ENCODE data around the gene UNC45A.

Gene UNC45A, protein sequence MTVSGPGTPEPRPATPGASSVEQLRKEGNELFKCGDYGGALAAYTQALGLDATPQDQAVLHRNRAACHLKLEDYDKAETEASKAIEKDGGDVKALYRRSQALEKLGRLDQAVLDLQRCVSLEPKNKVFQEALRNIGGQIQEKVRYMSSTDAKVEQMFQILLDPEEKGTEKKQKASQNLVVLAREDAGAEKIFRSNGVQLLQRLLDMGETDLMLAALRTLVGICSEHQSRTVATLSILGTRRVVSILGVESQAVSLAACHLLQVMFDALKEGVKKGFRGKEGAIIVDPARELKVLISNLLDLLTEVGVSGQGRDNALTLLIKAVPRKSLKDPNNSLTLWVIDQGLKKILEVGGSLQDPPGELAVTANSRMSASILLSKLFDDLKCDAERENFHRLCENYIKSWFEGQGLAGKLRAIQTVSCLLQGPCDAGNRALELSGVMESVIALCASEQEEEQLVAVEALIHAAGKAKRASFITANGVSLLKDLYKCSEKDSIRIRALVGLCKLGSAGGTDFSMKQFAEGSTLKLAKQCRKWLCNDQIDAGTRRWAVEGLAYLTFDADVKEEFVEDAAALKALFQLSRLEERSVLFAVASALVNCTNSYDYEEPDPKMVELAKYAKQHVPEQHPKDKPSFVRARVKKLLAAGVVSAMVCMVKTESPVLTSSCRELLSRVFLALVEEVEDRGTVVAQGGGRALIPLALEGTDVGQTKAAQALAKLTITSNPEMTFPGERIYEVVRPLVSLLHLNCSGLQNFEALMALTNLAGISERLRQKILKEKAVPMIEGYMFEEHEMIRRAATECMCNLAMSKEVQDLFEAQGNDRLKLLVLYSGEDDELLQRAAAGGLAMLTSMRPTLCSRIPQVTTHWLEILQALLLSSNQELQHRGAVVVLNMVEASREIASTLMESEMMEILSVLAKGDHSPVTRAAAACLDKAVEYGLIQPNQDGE

DNA sequence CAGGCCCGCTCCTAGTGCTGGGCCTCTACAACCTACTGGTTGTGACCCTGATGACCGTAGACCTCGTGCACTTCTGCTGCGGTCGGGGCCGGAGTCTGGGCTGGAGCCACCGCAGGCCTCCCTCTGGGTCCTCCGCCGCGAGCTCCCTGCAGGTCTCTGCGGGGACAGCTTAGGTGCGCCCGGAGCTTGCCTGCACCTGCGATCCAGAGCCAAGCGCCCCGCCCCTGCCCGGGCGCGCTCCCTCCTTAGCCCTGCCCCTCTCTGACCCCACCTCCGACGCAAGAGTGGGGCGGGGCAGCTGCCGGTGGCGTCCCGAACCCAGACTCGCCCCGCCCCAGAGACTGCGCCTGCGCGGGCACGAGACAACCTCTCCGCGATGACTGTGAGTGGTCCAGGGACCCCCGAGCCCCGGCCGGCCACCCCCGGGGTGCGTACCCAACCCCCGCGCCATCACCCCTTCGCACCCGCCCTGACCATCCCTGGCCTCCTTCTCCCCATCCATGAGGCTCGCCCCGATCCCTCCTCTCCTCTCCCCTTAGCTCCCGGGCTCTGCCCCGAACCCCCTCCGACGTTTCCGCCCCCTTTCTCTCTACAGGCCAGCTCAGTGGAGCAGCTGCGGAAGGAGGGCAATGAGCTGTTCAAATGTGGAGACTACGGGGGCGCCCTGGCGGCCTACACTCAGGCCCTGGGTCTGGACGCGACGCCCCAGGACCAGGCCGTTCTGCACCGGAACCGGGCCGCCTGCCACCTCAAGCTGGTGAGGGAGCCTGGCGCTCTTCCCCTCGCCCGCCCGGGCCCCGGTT, at the start of gene UNC45A:
TSS of gene UNC45A (plus strand) at position 337 of the 803 bp plus-strand sequence. CDS start at position 377, 40 bp downstream.
- H3K27ac ChIP-seq, result peak within 1 kb of the TSS; percentile 71
- no peak for TF ChIP-seq ZFX (IDR thresholded peaks at IDR 0.05; ENCODE audit: borderline replicate concordance)
- TF ChIP-seq, protein P1, sequence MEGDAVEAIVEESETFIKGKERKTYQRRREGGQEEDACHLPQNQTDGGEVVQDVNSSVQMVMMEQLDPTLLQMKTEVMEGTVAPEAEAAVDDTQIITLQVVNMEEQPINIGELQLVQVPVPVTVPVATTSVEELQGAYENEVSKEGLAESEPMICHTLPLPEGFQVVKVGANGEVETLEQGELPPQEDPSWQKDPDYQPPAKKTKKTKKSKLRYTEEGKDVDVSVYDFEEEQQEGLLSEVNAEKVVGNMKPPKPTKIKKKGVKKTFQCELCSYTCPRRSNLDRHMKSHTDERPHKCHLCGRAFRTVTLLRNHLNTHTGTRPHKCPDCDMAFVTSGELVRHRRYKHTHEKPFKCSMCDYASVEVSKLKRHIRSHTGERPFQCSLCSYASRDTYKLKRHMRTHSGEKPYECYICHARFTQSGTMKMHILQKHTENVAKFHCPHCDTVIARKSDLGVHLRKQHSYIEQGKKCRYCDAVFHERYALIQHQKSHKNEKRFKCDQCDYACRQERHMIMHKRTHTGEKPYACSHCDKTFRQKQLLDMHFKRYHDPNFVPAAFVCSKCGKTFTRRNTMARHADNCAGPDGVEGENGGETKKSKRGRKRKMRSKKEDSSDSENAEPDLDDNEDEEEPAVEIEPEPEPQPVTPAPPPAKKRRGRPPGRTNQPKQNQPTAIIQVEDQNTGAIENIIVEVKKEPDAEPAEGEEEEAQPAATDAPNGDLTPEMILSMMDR (IDR thresholded peaks at IDR 0.05), result no peak

DNA sequence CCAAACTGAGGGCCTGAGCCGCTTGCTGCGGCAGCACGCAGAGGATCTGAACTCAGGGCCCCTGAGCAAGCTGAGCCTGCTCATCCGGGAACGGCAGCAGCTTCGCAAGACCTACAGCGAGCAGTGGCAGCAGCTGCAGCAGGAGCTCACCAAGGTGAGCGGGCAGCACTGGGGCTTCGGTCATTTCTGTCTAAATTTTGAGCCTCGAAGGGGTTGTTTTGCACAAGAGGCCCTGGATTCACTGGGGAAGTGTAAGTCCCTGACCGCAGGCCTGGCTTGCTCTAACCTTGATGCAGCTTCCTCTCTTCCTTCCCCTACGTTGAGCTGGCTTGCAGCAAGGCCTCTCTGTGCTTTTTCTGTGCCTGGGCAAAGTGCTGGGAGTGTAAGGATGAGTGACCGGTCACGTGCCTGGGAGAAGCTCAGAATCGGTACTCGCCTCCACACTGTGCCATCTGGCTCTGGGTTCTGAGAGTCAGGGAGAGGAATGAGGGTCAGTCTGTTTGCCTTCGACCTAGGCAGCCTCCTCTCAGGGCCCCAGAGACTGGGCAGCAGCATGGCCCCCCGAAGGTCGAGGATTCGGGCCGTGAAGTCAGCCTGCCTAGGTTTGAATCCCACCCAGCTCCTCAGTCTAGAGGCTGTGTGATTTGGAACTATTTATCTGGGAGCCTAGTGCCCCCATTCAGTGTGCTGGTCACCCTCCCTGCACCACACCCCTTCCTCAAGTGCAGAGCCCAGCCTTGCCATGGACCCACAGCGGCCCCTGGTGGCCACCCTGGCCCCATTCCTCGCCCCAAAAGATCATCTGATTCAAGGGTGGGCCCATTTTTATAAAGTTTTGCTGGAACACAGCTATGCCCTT, 49.4 kb upstream of the UNC45A start:
- TF ChIP-seq, protein P1 (IDR thresholded peaks at IDR 0.05), result peak; percentile 98
- no peak for TF ChIP-seq ZFX (IDR thresholded peaks at IDR 0.05; ENCODE audit: borderline replicate concordance)
- no peak overlapping the region for H3K27ac ChIP-seq

DNA sequence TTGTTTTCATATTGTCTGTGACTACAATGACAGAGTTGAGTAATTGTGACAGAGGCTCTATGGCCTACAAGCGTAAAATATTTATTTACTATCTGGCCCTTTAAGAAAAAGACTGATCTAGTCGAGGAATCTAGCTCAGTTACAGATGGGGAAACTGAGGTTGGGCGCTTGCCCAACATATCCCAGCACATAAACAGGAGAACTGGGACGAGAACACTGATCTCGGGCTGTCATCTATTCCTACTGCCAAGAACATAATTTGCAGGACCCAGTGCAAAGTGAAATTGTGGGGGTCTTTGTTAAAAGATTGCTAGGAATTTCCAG, 48.8 kb upstream of the UNC45A start:
- H3K27ac ChIP-seq, result no peak overlapping the region
- TF ChIP-seq, protein P1 (IDR thresholded peaks at IDR 0.05), result peak; percentile 32
- TF ChIP-seq ZFX (IDR thresholded peaks at IDR 0.05; ENCODE audit: borderline replicate concordance), result no peak

DNA sequence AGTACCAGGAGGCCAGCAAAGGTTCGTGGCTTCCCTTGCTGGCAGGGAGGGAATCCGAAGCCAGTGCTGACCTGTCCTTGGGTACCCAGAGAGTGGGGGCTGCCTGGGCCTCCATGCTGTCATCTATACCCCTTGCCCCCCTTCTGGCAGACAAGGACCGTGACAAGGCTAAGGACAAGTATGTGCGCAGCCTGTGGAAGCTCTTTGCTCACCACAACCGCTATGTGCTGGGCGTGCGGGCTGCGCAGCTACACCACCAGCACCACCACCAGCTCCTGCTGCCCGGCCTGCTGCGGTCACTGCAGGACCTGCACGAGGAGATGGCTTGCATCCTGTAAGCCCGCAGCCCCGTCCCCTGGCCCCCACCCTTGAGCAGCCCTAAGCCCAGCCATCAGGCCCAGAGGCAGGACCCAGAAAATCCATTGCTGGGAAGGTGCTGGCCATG, 48.0 kb upstream of the UNC45A start:
- no peak overlapping the region for H3K27ac ChIP-seq
- TF ChIP-seq, protein P1 (IDR thresholded peaks at IDR 0.05), result no peak
- TF ChIP-seq ZFX (IDR thresholded peaks at IDR 0.05; ENCODE audit: borderline replicate concordance), result no peak

DNA sequence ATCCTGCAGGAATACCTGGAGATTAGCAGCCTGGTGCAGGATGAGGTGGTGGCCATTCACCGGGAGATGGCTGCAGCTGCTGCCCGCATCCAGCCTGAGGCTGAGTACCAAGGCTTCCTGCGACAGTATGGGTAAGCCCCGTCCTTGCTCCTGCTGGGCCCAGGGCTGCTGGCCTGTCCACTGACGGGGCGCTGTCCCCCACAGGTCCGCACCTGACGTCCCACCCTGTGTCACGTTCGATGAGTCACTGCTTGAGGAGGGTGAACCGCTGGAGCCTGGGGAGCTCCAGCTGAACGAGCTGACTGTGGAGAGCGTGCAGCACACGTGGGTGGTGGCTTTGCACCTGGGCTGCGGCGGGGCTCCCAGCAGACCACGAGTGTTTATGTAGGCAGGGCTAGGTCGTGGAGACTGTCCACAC, 45.8 kb upstream of the UNC45A start:
- H3K27ac ChIP-seq, result no peak overlapping the region
- TF ChIP-seq, protein P1 (IDR thresholded peaks at IDR 0.05), result no peak
- TF ChIP-seq ZFX (IDR thresholded peaks at IDR 0.05; ENCODE audit: borderline replicate concordance), result no peak

Measured in 22Rv1 (cell line).